WERI-Rb-1 (cell line): ENCODE data around the gene ACTN2.

Experiments used
- DNase-seq: peaks from one replicate; pipeline ENCODE4 v3.0.0-alpha.2; 2020
- H3K27ac ChIP-seq: fragments of 250-450 bp; sonication (Bioruptor Pico); 2 replicates; pipeline ENCODE4 v1.5.1; 2020; ENCODE audit warnings: mild to moderate bottlenecking, moderate library complexity
- H3K27me3 ChIP-seq: fragments of 250-450 bp; sonication (Bioruptor Pico); 2 replicates; pipeline ENCODE4 v1.5.1; 2021; ENCODE audit warnings: mild to moderate bottlenecking, low read depth, moderate library complexity; ENCODE audit not compliant: insufficient read depth, severe bottlenecking
- H3K36me3 ChIP-seq: fragments of 250-450 bp; sonication (Bioruptor Pico); 2 replicates; pipeline ENCODE4 v1.5.1; 2020; ENCODE audit warnings: mild to moderate bottlenecking, moderate library complexity
- H3K4me3 ChIP-seq: 2 replicates; pipeline ENCODE4 v1.5.1; 2011; ENCODE audit warnings: low read depth, mild to moderate bottlenecking, control low read depth, low read length
- H3K9me3 ChIP-seq: fragments of 250-450 bp; sonication (Bioruptor Pico); 2 replicates; pipeline ENCODE4 v1.5.1; 2021; ENCODE audit warnings: mild to moderate bottlenecking, moderate library complexity; ENCODE audit not compliant: severe bottlenecking
- TF ChIP-seq, protein P1 (sequence below): IDR thresholded peaks from 2 replicates; pipeline ENCODE4 v1.5.1; 2011; ENCODE audit warnings: low read depth, mild to moderate bottlenecking, control low read depth, inconsistent platforms, low read length

ACTN2 gene

DNA sequence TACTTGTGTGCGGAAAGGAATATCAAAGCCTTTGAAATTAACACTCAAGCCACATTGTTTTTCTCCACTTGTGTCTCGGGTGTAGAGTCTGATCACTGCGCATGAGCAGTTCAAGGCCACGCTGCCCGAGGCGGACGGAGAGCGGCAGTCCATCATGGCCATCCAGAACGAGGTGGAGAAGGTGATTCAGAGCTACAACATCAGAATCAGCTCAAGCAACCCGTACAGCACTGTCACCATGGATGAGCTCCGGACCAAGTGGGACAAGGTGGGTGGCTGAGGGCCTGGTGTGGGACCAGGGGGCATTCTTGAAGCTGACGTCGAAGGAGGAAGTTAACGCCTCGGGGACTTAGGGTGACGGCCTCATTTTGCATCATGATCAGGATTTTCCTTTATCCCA is 65.1 kb downstream of the ACTN2 start:
- H3K4me3 ChIP-seq = no peak overlapping the region
- no peaks in the 10 kb centered on the region; the same call in 1 of the 2 replicates for H3K36me3 ChIP-seq
- H3K9me3 ChIP-seq = no peaks in the 10 kb centered on the region
- no peak for DNase-seq
- TF ChIP-seq, protein P1, sequence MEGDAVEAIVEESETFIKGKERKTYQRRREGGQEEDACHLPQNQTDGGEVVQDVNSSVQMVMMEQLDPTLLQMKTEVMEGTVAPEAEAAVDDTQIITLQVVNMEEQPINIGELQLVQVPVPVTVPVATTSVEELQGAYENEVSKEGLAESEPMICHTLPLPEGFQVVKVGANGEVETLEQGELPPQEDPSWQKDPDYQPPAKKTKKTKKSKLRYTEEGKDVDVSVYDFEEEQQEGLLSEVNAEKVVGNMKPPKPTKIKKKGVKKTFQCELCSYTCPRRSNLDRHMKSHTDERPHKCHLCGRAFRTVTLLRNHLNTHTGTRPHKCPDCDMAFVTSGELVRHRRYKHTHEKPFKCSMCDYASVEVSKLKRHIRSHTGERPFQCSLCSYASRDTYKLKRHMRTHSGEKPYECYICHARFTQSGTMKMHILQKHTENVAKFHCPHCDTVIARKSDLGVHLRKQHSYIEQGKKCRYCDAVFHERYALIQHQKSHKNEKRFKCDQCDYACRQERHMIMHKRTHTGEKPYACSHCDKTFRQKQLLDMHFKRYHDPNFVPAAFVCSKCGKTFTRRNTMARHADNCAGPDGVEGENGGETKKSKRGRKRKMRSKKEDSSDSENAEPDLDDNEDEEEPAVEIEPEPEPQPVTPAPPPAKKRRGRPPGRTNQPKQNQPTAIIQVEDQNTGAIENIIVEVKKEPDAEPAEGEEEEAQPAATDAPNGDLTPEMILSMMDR = no peak
- no peaks in the 10 kb centered on the region for H3K27me3 ChIP-seq
- H3K27ac ChIP-seq = no peak overlapping the region

DNA sequence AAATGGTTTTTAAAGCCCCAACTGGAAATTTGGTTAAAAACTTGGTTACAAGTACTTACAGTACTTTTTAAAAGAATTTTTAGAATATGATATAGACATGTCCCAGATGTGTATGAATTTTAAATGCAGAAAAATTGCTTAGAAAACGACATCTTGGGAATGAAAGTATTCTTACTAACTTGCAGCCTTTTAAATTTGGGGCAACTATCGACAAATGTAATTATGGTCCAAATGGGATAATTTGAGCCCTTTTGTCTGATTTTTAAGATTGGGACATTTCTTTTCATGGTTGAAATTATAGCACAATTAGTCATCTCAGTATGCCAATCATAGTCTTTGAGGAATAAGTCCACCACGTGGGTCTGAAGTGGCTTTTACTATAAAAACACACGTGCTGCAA is 65.6 kb downstream of the ACTN2 start:
- H3K36me3 ChIP-seq = no peaks in the 10 kb centered on the region; the same call in 1 of the 2 replicates
- H3K9me3 ChIP-seq = no peaks in the 10 kb centered on the region
- no peak for DNase-seq
- no peaks in the 10 kb centered on the region for H3K27me3 ChIP-seq
- TF ChIP-seq, protein P1 = no peak
- H3K4me3 ChIP-seq = no peak overlapping the region
- no peak overlapping the region for H3K27ac ChIP-seq

DNA sequence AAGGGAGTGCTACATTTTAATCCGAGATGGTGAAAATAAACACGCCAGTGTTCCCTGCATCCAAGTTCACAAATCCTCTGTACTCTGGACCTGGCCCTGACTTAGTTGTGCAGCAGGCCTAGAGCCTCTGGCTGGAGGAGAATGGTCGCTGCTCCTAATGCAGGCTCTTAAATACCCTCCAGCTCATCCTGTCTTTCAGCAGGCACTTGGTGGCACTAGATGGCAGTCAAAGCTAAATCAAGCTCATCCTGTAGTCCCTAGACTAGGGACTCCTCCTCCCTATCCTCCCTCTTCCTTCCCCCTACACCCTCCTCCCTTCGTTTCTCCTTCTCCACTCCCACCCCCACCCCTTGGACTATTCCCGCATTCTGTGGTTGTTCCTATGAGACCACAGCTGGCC is 67.2 kb downstream of the ACTN2 start:
- Histone ChIP-seq H3K27ac (no peak overlapping the region), H3K27me3 (no peaks in the 10 kb centered on the region), H3K4me3 (no peak overlapping the region), H3K36me3 (no peaks in the 10 kb centered on the region; the same call in 1 of the 2 replicates), H3K9me3 (no peaks in the 10 kb centered on the region)
- TF ChIP-seq, protein P1 = peak; percentile 92
- DNase-seq = peak; percentile 80

DNA sequence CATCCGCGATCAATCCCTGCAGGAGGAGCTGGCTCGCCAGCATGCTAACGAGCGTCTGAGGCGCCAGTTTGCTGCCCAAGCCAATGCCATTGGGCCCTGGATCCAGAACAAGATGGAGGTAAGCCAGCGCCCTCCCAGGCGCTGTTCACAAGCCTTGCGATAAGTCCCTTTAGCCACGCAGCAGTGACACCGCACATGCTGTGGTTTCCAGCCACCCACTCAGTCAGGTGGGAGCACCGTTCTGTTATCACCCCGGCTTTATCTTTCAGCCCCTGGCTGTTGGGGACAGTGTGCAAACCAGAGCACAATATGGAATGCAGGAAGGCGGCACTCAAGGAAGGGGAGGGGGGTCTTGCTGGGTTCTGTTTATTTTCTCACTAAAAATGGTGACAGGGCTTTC is 67.7 kb downstream of the ACTN2 start:
- no peak for DNase-seq
- Histone ChIP-seq H3K27ac (no peak overlapping the region), H3K9me3 (no peaks in the 10 kb centered on the region), H3K27me3 (no peaks in the 10 kb centered on the region), H3K4me3 (no peak overlapping the region), H3K36me3 (no peaks in the 10 kb centered on the region; the same call in 1 of the 2 replicates)
- TF ChIP-seq, protein P1 = no peak

DNA sequence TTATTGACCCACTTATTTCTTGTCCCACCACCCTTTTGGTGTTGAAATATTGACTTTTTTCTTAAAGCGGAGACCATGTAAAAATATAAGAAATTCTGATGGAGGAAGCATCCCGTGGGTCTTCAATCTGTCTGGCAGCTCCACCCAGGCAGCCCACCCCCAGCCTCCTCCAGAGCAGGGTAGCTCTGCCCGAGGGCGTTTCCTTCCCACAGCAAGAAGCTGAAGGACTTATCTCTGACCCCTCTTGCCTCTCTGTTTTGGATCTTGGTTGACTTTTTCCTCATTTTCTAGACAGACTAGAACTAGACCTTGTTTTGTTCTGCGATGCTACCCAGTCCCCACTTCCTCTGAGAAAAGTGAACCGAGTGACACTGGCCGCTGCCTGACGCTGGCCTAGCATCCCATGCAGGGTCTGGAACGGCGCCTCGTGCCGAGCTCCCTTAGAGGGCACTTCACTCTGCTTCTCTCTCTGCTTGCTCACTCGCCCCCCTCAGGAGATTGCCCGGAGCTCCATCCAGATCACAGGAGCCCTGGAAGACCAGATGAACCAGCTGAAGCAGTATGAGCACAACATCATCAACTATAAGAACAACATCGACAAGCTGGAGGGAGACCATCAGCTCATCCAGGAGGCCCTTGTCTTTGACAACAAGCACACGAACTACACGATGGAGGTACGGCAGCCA is 68.4 kb downstream of the ACTN2 start:
- no peaks in the 10 kb centered on the region for H3K27me3 ChIP-seq
- TF ChIP-seq, protein P1 = no peak
- no peak overlapping the region for H3K27ac ChIP-seq
- H3K4me3 ChIP-seq = no peak overlapping the region
- no peaks in the 10 kb centered on the region; the same call in 1 of the 2 replicates for H3K36me3 ChIP-seq
- H3K9me3 ChIP-seq = no peaks in the 10 kb centered on the region
- DNase-seq = no peak

DNA sequence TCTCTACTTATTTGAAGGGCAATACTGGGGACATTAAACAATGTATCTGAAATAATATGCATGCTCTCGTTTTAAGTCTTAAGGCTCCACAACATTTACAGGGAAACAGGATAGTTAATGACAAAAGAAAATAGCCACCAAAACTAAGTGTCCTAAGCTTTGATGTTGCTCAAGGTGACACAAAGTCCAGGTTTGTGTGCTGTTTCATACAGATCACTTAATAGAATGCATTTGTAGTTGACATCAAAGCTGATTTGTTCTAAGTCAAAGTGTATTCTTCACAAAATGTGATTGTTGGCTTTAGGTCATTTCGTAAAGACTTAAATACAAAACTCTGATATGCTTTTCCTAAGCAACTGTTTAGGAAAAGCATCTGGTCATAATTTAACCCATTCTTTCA is 71.3 kb downstream of the ACTN2 start:
- no peak overlapping the region for H3K4me3 ChIP-seq
- no peaks in the 10 kb centered on the region for H3K9me3 ChIP-seq
- TF ChIP-seq, protein P1 = no peak
- DNase-seq = no peak
- H3K27me3 ChIP-seq = no peaks in the 10 kb centered on the region
- H3K36me3 ChIP-seq = no peaks in the 10 kb centered on the region; the same call in 1 of the 2 replicates
- H3K27ac ChIP-seq = no peak overlapping the region
